ENCODE results near the gene USH2A.

- TF ChIP-seq POLR2A (IDR thresholded peaks at IDR 0.05; ENCODE audit: low read depth, low read length) (no peak), POLR2AphosphoS5 (IDR thresholded peaks at IDR 0.05; ENCODE audit: low read depth, low read length) (no peak)
These were observed 373.4 kb downstream of the USH2A start for GRCh38 chr1:216049741-216050430.
